HepG2 (cell line): ENCODE data around the gene HOXC11.

Experiments
- ATF2 ChIP-seq: sonication (generic); formaldehyde crosslinking; IDR thresholded peaks from 2 replicates; pipeline ENCODE4 v1.4.0; 2020; ENCODE audit warnings: missing genetic modification reagents
- CTCF ChIP-seq: sonication (generic); formaldehyde crosslinking; IDR thresholded peaks from 2 replicates; pipeline ENCODE4 v1.5.0; 2020; ENCODE audit warnings: mild to moderate bottlenecking, missing genetic modification reagents, moderate library complexity
- SP2 ChIP-seq: sonication (generic); formaldehyde crosslinking; IDR thresholded peaks from 2 replicates; pipeline ENCODE4 v1.5.1; 2020; ENCODE audit warnings: mild to moderate bottlenecking, missing genetic modification reagents
- TFE3 ChIP-seq: IDR thresholded peaks from 2 replicates; pipeline ENCODE4 v1.6.1; 2016
- ZBTB3 ChIP-seq: sonication (generic); formaldehyde crosslinking; IDR thresholded peaks from 2 replicates; pipeline ENCODE4 v1.4.0; 2020; ENCODE audit warnings: low read depth, mild to moderate bottlenecking, moderate library complexity, missing genetic modification reagents, borderline replicate concordance
- ZBTB44 ChIP-seq: sonication (generic); formaldehyde crosslinking; IDR thresholded peaks from 2 replicates; pipeline ENCODE4 v1.4.0; 2020; ENCODE audit warnings: missing genetic modification reagents

GRCh38 chr12:53961025-53961761 lies 11.7 kb upstream of the HOXC11 start:
- no peak for TF ChIP-seq ATF2 (CRISPR knock-in tag)
- peak; percentile 64 for TF ChIP-seq CTCF
- TF ChIP-seq ZBTB44, result no peak
- no peak for TF ChIP-seq TFE3 (CRISPR knock-in tag)
- no peak for TF ChIP-seq SP2 (CRISPR knock-in tag)
- no peak for TF ChIP-seq ZBTB3 (CRISPR knock-in tag)
